ENCODE results near the gene LNX2. TPM values are rescaled to one million over a fixed set of nuclear protein-coding genes. Genes with fewer than 3 reads are reported as not detected.

The LNX2 gene
- polyA plus RNA-seq, 1 donor (not counting 4 experiments of a cell fraction or from before 2014, with no cell fraction given) = 17.0 TPM

DNA sequence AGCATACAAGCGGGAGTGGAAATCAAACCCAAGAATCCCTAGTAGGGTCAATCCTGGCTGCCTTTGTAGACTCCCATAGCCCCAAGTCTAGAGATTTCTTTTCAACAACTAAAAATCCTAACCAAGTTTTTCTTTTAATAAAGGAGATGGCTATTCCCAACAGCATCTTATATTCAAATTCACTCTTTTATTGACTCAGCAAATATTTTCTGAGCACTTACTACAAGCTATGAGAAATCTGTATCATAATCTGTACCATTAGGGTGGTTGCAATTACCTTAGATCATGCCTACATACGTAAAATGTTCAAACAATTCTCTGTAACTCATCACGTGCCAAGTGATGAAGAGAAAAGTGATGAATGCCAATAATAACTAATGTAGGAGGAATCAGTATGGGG, 54.5 kb downstream of the LNX2 start:
- peaks cover 9 to 21% of the 10 kb centered on the region in 2 experiments for H3K36me3 ChIP-seq (ENCODE audit: control insufficient read depth in 2 of 2, extremely low read depth in 1 of 2, insufficient read depth in 2 of 2, low read length in 2 of 2)
- no peaks in the 10 kb centered on the region for H3K9me3 ChIP-seq (ENCODE audit: control insufficient read depth, low read depth, low read length)
- DNase-seq (ENCODE audit: low read depth, low spot score) (no peak), FAIRE-seq (no peak)
- no peak overlapping the region for H3K27ac ChIP-seq (ENCODE audit: control insufficient read depth, insufficient read depth, low read length)
- no peak overlapping the region for H3K9ac ChIP-seq (ENCODE audit: control insufficient read depth, extremely low read depth, insufficient read depth, low read length)
- no peaks in the 10 kb centered on the region for H3K9me1 ChIP-seq (ENCODE audit: control insufficient read depth, extremely low read depth, insufficient read depth, low read length)
- dilution Hi-C loops (cut with MboI; ENCODE audit: extremely low pct_ligation_motif_present, low sequenced_read_pairs) = no loop called here
- no peak overlapping the region for H3K4me2 ChIP-seq (ENCODE audit: control insufficient read depth, extremely low read depth, insufficient read depth, low read depth, low read length)
- no peaks in the 10 kb centered on the region for H4K20me1 ChIP-seq (ENCODE audit: control insufficient read depth, extremely low read depth, insufficient read depth, low read length)
- H2AFZ ChIP-seq (ENCODE audit: control insufficient read depth, low read length) = no peak overlapping the region
- H3K4me3 ChIP-seq (ENCODE audit: control insufficient read depth in 2 of 3, extremely low read depth in 1 of 3, insufficient read depth in 2 of 3, low read depth in 1 of 3, low read length in 3 of 3) = no peak overlapping the region
- peaks cover 13% of the 10 kb centered on the region for H3K4me1 ChIP-seq (ENCODE audit: control insufficient read depth, extremely low read depth, insufficient read depth, low read length)
- TF ChIP-seq EZH2 (IDR thresholded peaks at IDR 0.05; ENCODE audit: low read length) = no peak
- no peak for TF ChIP-seq CTCF (optimal IDR thresholded peaks at IDR 0.05 in 1 of 3, IDR thresholded peaks at IDR 0.05 in 1 of 3, conservative IDR thresholded peaks at IDR 0.05 in 1 of 3; ENCODE audit: extremely low read depth in 1 of 3, insufficient read depth in 2 of 3, low read length in 3 of 3)
- H3K79me2 ChIP-seq (ENCODE audit: control insufficient read depth, insufficient read depth, low read length) = peaks cover 2% of the 10 kb centered on the region
- no peaks in the 10 kb centered on the region for H3K27me3 ChIP-seq (ENCODE audit: control insufficient read depth, extremely low read depth, insufficient read depth, low read length)

GRCh38 chr13:27562457-27562856, 57.9 kb downstream of the LNX2 start:
- FAIRE-seq = no peak
- H4K20me1 ChIP-seq (ENCODE audit: control insufficient read depth, extremely low read depth, insufficient read depth, low read length) = no peaks in the 10 kb centered on the region
- no peak overlapping the region for H3K27ac ChIP-seq (ENCODE audit: control insufficient read depth, insufficient read depth, low read length)
- no peaks in the 10 kb centered on the region for H3K4me1 ChIP-seq (ENCODE audit: control insufficient read depth, extremely low read depth, insufficient read depth, low read length)
- H3K9me3 ChIP-seq (ENCODE audit: control insufficient read depth, low read depth, low read length) = no peaks in the 10 kb centered on the region
- DNase-seq (ENCODE audit: low read depth, low spot score) = no peak
- no peaks in the 10 kb centered on the region for H3K79me2 ChIP-seq (ENCODE audit: control insufficient read depth, insufficient read depth, low read length)
- H3K9me1 ChIP-seq (ENCODE audit: control insufficient read depth, extremely low read depth, insufficient read depth, low read length) = no peaks in the 10 kb centered on the region
- dilution Hi-C loops (cut with MboI; ENCODE audit: extremely low pct_ligation_motif_present, low sequenced_read_pairs) = no loop called here
- H3K4me3 ChIP-seq (ENCODE audit: control insufficient read depth in 2 of 3, extremely low read depth in 1 of 3, insufficient read depth in 2 of 3, low read depth in 1 of 3, low read length in 3 of 3) = no peak overlapping the region
- peaks cover 11 to 15% of the 10 kb centered on the region in 2 experiments for H3K36me3 ChIP-seq (ENCODE audit: control insufficient read depth in 2 of 2, extremely low read depth in 1 of 2, insufficient read depth in 2 of 2, low read length in 2 of 2)
- no peak overlapping the region for H3K4me2 ChIP-seq (ENCODE audit: control insufficient read depth, extremely low read depth, insufficient read depth, low read depth, low read length)
- H3K9ac ChIP-seq (ENCODE audit: control insufficient read depth, extremely low read depth, insufficient read depth, low read length) = no peak overlapping the region
- H2AFZ ChIP-seq (ENCODE audit: control insufficient read depth, low read length) = no peak overlapping the region
- TF ChIP-seq EZH2 (IDR thresholded peaks at IDR 0.05; ENCODE audit: low read length) (no peak), CTCF (optimal IDR thresholded peaks at IDR 0.05 in 1 of 3, IDR thresholded peaks at IDR 0.05 in 1 of 3, conservative IDR thresholded peaks at IDR 0.05 in 1 of 3; ENCODE audit: extremely low read depth in 1 of 3, insufficient read depth in 2 of 3, low read length in 3 of 3) (no peak)
- no peaks in the 10 kb centered on the region for H3K27me3 ChIP-seq (ENCODE audit: control insufficient read depth, extremely low read depth, insufficient read depth, low read length)
